C4-2B (cell line): ENCODE data around the gene PIAS4.

ENCODE experiments used
- CTCF ChIP-seq: fragments of 450-650 bp; conservative IDR thresholded peaks from 2 replicates; pipeline ENCODE4 v1.5.1; 2017; ENCODE audit warnings: mild to moderate bottlenecking
- ZFX ChIP-seq: fragments of 450-650 bp; IDR thresholded peaks from 2 replicates; pipeline ENCODE4 v1.6.1; 2017

GRCh38 chr19:3966051-3967017 lies 41.2 kb upstream of the PIAS4 start:
- TF ChIP-seq CTCF (no peak), ZFX (no peak)
